Loucy (cell line): ENCODE results near the gene STK38L.

Experiments used
- EZH2phosphoT487 ChIP-seq: fragments of 200-600 bp; IDR thresholded peaks from 2 replicates; pipeline ENCODE4 v1.6.1; 2018; ENCODE audit warnings: antibody characterized with exemption, mild to moderate bottlenecking, moderate library complexity, borderline replicate concordance
- TF ChIP-seq, protein P1 (sequence below): fragments of 200-600 bp; sonication (generic); conservative IDR thresholded peaks from 2 replicates; pipeline ENCODE4 v1.5.1; 2014; ENCODE audit warnings: mild to moderate bottlenecking, antibody characterized with exemption, low read length

DNA sequence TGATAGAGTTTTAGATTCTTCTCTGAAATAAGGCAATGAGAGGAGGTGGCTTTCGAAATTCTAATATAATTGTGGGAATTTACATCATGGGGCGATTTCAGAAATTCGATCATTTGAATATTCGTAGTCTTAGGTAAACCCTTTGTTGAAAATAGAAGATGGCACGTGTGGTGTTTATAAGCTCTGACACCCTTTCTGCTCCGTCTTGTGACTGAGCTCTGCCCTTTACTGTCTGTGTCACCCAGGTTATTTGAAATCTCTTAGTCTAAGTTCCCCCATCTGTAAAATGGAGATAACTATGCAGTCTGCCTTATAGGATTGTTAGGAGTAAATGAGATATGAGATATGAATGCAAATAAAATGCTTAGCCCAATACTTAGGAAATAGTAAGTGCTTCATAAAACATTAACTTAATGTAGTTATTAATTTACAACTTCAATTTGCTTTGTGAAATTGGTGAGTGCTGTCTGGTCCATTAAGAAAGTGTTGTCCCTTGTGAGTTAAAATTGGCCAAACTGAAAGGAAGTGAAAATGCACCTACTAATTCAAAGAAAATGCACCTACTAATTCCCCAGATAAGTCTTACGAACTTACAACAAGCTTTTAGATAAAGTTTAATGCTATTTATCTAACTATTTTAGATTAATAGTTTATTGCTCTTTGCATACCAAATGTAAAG, 90.1 kb downstream of the STK38L start:
- TF ChIP-seq, protein P1, sequence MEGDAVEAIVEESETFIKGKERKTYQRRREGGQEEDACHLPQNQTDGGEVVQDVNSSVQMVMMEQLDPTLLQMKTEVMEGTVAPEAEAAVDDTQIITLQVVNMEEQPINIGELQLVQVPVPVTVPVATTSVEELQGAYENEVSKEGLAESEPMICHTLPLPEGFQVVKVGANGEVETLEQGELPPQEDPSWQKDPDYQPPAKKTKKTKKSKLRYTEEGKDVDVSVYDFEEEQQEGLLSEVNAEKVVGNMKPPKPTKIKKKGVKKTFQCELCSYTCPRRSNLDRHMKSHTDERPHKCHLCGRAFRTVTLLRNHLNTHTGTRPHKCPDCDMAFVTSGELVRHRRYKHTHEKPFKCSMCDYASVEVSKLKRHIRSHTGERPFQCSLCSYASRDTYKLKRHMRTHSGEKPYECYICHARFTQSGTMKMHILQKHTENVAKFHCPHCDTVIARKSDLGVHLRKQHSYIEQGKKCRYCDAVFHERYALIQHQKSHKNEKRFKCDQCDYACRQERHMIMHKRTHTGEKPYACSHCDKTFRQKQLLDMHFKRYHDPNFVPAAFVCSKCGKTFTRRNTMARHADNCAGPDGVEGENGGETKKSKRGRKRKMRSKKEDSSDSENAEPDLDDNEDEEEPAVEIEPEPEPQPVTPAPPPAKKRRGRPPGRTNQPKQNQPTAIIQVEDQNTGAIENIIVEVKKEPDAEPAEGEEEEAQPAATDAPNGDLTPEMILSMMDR: no peak
- no peak for TF ChIP-seq EZH2phosphoT487
